ENCODE measurements around the gene C20orf144.

Gene C20orf144

GRCh38 chr20:33651562-33652048 lies 10.5 kb upstream of the C20orf144 start:
- Histone ChIP-seq H3K27ac (ENCODE audit: low read length) (no peak overlapping the region), H2AFZ (ENCODE audit: low read depth, low read length) (no peak overlapping the region)

GRCh38 chr20:33653218-33653899 lies 8.8 kb upstream of the C20orf144 start:
- no peaks in the 10 kb centered on the region for H3K79me2 ChIP-seq (ENCODE audit: insufficient read depth, low read length)
- no peak overlapping the region for H3K27ac ChIP-seq (ENCODE audit: low read length)
- H3K4me2 ChIP-seq (ENCODE audit: insufficient read depth, low read length), result no peak overlapping the region
- no peaks in the 10 kb centered on the region for H3K27me3 ChIP-seq (ENCODE audit: insufficient read depth, low read length, poor library complexity)
- no peak overlapping the region for H2AFZ ChIP-seq (ENCODE audit: low read depth, low read length)
- peaks cover 3% of the 10 kb centered on the region; the same call in 1 of the 2 replicates for H3K36me3 ChIP-seq (ENCODE audit: insufficient read depth, low read length)
- H3K9ac ChIP-seq (ENCODE audit: low read depth, low read length), result no peak overlapping the region
- TF ChIP-seq EZH2 (IDR thresholded peaks at IDR 0.05; ENCODE audit: borderline replicate concordance, low read depth, low read length, severe bottlenecking) (no peak), CTCF (IDR thresholded peaks at IDR 0.05; ENCODE audit: borderline replicate concordance, extremely low read depth, low read length, poor library complexity, severe bottlenecking) (peak; percentile 89)
- H3K4me1 ChIP-seq (ENCODE audit: insufficient read depth, low read length), result no peaks in the 10 kb centered on the region
- H4K20me1 ChIP-seq (ENCODE audit: insufficient read depth, low read length), result peaks cover 5% of the 10 kb centered on the region; the same call in 1 of the 2 replicates
- peak; percentile 81 for ATAC-seq (ENCODE audit: insufficient read depth, low read depth)
- H3K4me3 ChIP-seq (ENCODE audit: low read depth in 1 of 2, low read length in 2 of 2), result no peak overlapping the region
- peak; percentile 67 for DNase-seq
- H3K9me3 ChIP-seq (ENCODE audit: insufficient read depth, low read length, severe bottlenecking), result no peaks in the 10 kb centered on the region

More at GRCh38 chr20:33651562-33652048, 10.5 kb upstream of the C20orf144 start:
- no peaks in the 10 kb centered on the region for H3K79me2 ChIP-seq (ENCODE audit: insufficient read depth, low read length)
- no peaks in the 10 kb centered on the region for H3K4me1 ChIP-seq (ENCODE audit: insufficient read depth, low read length)
- no peaks in the 10 kb centered on the region for H3K27me3 ChIP-seq (ENCODE audit: insufficient read depth, low read length, poor library complexity)
- H3K9ac ChIP-seq (ENCODE audit: low read depth, low read length), result no peak overlapping the region
- TF ChIP-seq EZH2 (IDR thresholded peaks at IDR 0.05; ENCODE audit: borderline replicate concordance, low read depth, low read length, severe bottlenecking) (no peak), CTCF (IDR thresholded peaks at IDR 0.05; ENCODE audit: borderline replicate concordance, extremely low read depth, low read length, poor library complexity, severe bottlenecking) (no peak)
- H4K20me1 ChIP-seq (ENCODE audit: insufficient read depth, low read length), result peaks cover 9% of the 10 kb centered on the region; the same call in 1 of the 2 replicates
- ATAC-seq (ENCODE audit: insufficient read depth, low read depth), result no peak
- no peaks in the 10 kb centered on the region for H3K36me3 ChIP-seq (ENCODE audit: insufficient read depth, low read length)
- no peak for DNase-seq
- H3K4me3 ChIP-seq (ENCODE audit: low read depth in 1 of 2, low read length in 2 of 2), result no peak overlapping the region
- H3K9me3 ChIP-seq (ENCODE audit: insufficient read depth, low read length, severe bottlenecking), result no peaks in the 10 kb centered on the region
- H3K4me2 ChIP-seq (ENCODE audit: insufficient read depth, low read length), result no peak overlapping the region

- peaks cover 3% of the 10 kb centered on the region; the same call in 1 of the 2 replicates for H3K36me3 ChIP-seq (ENCODE audit: insufficient read depth, low read length)
- DNase-seq (no peak), ATAC-seq (ENCODE audit: insufficient read depth, low read depth) (no peak)
- H3K79me2 ChIP-seq (ENCODE audit: insufficient read depth, low read length), result no peaks in the 10 kb centered on the region
- H3K27me3 ChIP-seq (ENCODE audit: insufficient read depth, low read length, poor library complexity), result no peaks in the 10 kb centered on the region
- H3K9me3 ChIP-seq (ENCODE audit: insufficient read depth, low read length, severe bottlenecking), result no peaks in the 10 kb centered on the region
- H2AFZ ChIP-seq (ENCODE audit: low read depth, low read length), result no peak overlapping the region
- no peak overlapping the region for H3K9ac ChIP-seq (ENCODE audit: low read depth, low read length)
- no peak overlapping the region for H3K4me2 ChIP-seq (ENCODE audit: insufficient read depth, low read length)
- TF ChIP-seq CTCF (IDR thresholded peaks at IDR 0.05; ENCODE audit: borderline replicate concordance, extremely low read depth, low read length, poor library complexity, severe bottlenecking) (no peak), EZH2 (IDR thresholded peaks at IDR 0.05; ENCODE audit: borderline replicate concordance, low read depth, low read length, severe bottlenecking) (no peak)
- no peaks in the 10 kb centered on the region for H3K4me1 ChIP-seq (ENCODE audit: insufficient read depth, low read length)
- H4K20me1 ChIP-seq (ENCODE audit: insufficient read depth, low read length), result peaks cover 4% of the 10 kb centered on the region; the same call in 1 of the 2 replicates
- H3K4me3 ChIP-seq (ENCODE audit: low read depth in 1 of 2, low read length in 2 of 2), result no peak overlapping the region
- H3K27ac ChIP-seq (ENCODE audit: low read length), result no peak overlapping the region
Measured at GRCh38 chr20:33653900-33654596, 8.1 kb upstream of the C20orf144 start.
